Cardiac fibroblast (primary cell): ENCODE data around the gene CFAP300.

Source experiments
- DNase-seq, 2 donors: peaks; one replicate each; pipeline versions ENCODE4 v3.0.0 to v3.0.0-alpha.2; 2010; ENCODE audit warnings: low read depth in 2 of 2
- H3K4me3 ChIP-seq, 2 donors: replicated peaks in 1 of 2; 1 replicate in 1 of 2; 2 replicates in 1 of 2; pipeline ENCODE4 v1.5.1; 2011; ENCODE audit warnings: low read depth in 2 of 2, low read length in 2 of 2, mild to moderate bottlenecking in 2 of 2, moderate library complexity in 1 of 2
- CTCF ChIP-seq: IDR thresholded peaks from one replicate; pipeline ENCODE4 v1.5.1; 2011; ENCODE audit warnings: low read depth, mild to moderate bottlenecking, low read length, inconsistent platforms

The CFAP300 gene

DNA sequence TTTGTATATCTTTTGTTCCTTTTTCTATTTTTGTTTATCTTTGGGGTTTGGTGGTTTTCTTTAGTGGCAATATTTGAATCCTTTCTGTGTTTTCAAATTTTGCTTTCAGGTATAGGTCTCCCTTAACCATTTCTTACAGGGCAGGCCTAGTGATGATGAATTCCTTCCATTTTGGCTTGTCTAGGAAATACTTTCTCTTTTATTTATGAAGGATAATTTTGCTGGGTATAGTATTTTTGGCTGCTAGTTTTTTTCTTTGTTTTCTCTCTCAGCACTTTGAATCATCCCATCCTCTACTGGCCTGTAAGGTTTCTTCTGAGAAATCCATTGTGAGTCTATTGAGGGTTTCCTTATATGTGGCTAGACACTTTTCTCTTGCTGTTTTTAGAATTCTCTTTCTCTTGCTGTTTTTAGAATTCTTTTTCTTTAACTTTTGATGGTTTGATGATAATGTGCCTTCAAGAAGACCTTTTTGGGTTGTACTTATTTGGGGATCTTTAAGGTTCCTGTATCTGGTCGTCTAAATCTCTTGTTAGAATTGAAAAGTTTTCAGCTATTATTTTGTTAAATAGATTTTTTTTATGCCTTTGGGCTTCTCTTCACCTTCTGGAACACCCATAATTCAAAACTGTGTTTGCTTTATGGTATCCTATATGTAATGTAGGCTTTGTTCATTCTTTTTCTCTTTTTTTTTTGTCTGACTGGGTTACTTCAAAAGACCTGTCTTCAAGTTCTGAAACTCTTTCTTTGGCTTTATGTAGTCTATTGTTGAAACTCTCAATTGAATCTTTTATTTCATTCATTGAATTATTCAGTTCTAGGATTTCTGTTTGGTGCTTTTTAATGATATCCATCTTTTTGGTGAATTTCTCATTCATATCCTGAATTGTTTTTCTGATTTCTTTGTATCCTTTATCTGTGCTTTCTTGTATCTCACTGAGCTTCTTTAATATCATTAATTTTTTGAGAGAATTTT lies 24.5 kb downstream of the CFAP300 start:
- no peak overlapping the region for H3K4me3 ChIP-seq
- TF ChIP-seq CTCF = no peak
- DNase-seq = no peak

- no peak overlapping the region for H3K4me3 ChIP-seq
- TF ChIP-seq CTCF = no peak
- DNase-seq = no peak
These were observed 26.0 kb downstream of the CFAP300 start for GRCh38 chr11:102073253-102073652.

- no peak for TF ChIP-seq CTCF
- no peak overlapping the region for H3K4me3 ChIP-seq
- DNase-seq = no peak
These were observed 32.4 kb downstream of the CFAP300 start for GRCh38 chr11:102079625-102080024.

GRCh38 chr11:102081313-102081712 lies 34.1 kb downstream of the CFAP300 start:
- TF ChIP-seq CTCF = no peak
- DNase-seq = no peak
- no peak overlapping the region for H3K4me3 ChIP-seq

DNA sequence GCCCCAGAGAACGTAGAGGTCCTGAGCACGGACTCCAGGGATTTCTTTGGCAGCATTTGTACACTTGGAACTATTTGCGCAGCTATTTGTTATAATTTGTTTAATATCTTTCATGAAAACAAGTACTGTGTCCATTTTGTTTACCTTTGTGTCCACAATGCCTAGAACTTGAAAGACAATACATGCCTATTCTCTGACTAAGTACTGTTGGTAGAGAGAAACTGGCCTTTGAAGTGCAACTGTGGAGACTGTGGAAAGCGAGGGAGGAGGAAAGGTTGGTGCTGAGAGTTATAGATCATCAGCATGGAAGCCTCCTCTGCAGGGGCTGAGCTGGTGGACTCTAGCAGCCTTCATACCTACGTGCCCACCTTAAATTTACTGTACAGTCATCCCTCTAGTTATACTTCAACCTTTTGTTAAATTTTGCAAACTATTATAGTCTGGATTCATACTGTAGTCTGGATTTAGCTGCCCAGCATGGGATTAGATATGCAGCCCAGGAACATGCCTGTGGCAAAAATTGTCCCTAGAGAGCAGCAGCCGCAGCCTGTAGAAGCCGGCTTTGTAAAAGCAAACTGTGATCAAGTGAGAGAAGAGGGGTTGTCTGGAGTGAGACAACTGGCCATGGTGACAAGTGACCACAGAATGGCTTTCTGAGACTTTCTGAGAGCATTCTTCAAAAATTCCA lies 38.8 kb downstream of the CFAP300 start:
- DNase-seq = peak in 1 of 2 donors; percentile 39
- H3K4me3 ChIP-seq = no peak overlapping the region
- no peak for TF ChIP-seq CTCF

GRCh38 chr11:102097186-102097585 lies 49.9 kb downstream of the CFAP300 start:
- no peak overlapping the region for H3K4me3 ChIP-seq
- no peak for TF ChIP-seq CTCF
- no peak for DNase-seq
